Forelimb muscle (tissue), 1 donor: ENCODE measurements around the gene HFE. TPM values are rescaled to one million over a fixed set of nuclear protein-coding genes. Genes with fewer than 3 reads are reported as not detected.

Experiments used
- DNase-seq: peaks from one replicate; pipeline ENCODE4 v3.0.0-alpha.2; 2013; ENCODE audit warnings: low read depth
- polyA plus RNA-seq: library from polyadenylated mRNA; unstranded; fragments of 120-200 nt; gene quantifications from one replicate; pipeline ENCODE4 v1.2.1, GENCODE V29; 2013; ENCODE audit not compliant: insufficient read length

The HFE gene
- polyA plus RNA-seq, 1 donor = 3.6 TPM

GRCh38 chr6:26133730-26134129 lies 46.5 kb downstream of the HFE start:
- DNase-seq = no peak

GRCh38 chr6:26136321-26136720 lies 49.1 kb downstream of the HFE start:
- DNase-seq = no peak

- no peak for DNase-seq
Measured at GRCh38 chr6:26140254-26140966, 53.2 kb downstream of the HFE start.

- no peak for DNase-seq
Measured at GRCh38 chr6:26140967-26141294, 53.7 kb downstream of the HFE start.

GRCh38 chr6:26141378-26141904 lies 54.2 kb downstream of the HFE start:
- DNase-seq = no peak

GRCh38 chr6:26142026-26142425 lies 54.8 kb downstream of the HFE start:
- no peak for DNase-seq

Other genes starting within 250 kb of the HFE start
- gene SLC17A3, start 213.2 kb upstream of the HFE start, polyA plus RNA-seq = not detected
- gene SLC17A2, start 156.7 kb upstream of the HFE start, polyA plus RNA-seq = not detected
- gene TRIM38, start 124.6 kb upstream of the HFE start, polyA plus RNA-seq = 6.7 TPM